Keratinocyte (primary cell): ENCODE data around the gene RTL1. TPM values are rescaled to one million over a fixed set of nuclear protein-coding genes. Genes with fewer than 3 reads are reported as not detected.

ENCODE experiments used
- DNase-seq: peaks from one replicate; pipeline ENCODE4 v3.0.0-alpha.2; 2011; ENCODE audit warnings: low read depth, missing footprints, low spot score
- FAIRE-seq: peaks from 2 replicates; lab custom pipeline; 2011; peaks lifted over from hg19 to GRCh38; lab: Jason Lieb, UNC
- H2AFZ ChIP-seq: 2 replicates; pipeline ENCODE4 v1.6.0; 2012; ENCODE audit warnings: low read length, control low read depth, inconsistent platforms; ENCODE audit not compliant: control insufficient read depth
- H3K27ac ChIP-seq: 2 replicates; pipeline ENCODE4 v1.5.1; 2011; ENCODE audit warnings: low read length; ENCODE audit not compliant: control insufficient read depth, insufficient read depth
- H3K27me3 ChIP-seq: 3 replicates; pipeline ENCODE4 v1.6.0; 2011; ENCODE audit warnings: low read length; ENCODE audit not compliant: control insufficient read depth, insufficient read depth; ENCODE audit errors: extremely low read depth
- H3K36me3 ChIP-seq, 2 experiments: 2 replicates in 1 of 2; 3 replicates in 1 of 2; pipeline ENCODE4 v1.5.1; 2011; ENCODE audit warnings: low read length in 2 of 2, mild to moderate bottlenecking in 1 of 2; ENCODE audit not compliant: control insufficient read depth in 2 of 2, insufficient read depth in 2 of 2; ENCODE audit errors: extremely low read depth in 1 of 2
- H3K4me1 ChIP-seq: 3 replicates; pipeline ENCODE4 v1.5.1; 2011; ENCODE audit warnings: low read length; ENCODE audit not compliant: control insufficient read depth, insufficient read depth; ENCODE audit errors: extremely low read depth
- H3K4me2 ChIP-seq: 3 replicates; pipeline ENCODE4 v1.6.0; 2011; ENCODE audit warnings: low read depth, low read length; ENCODE audit not compliant: control insufficient read depth, insufficient read depth; ENCODE audit errors: extremely low read depth
- H3K4me3 ChIP-seq, 3 experiments: fragments of 200-600 bp in 1 of 3; sonication (generic) in 1 of 3; 2 replicates in 2 of 3; 3 replicates in 1 of 3; pipeline ENCODE4 v1.5.1; 2011 to 2016; ENCODE audit warnings: low read length in 3 of 3, mild to moderate bottlenecking in 3 of 3, control low read depth in 2 of 3, inconsistent platforms in 1 of 3, low read depth in 1 of 3, mixed read lengths in 1 of 3, mixed run types in 1 of 3, moderate library complexity in 1 of 3; ENCODE audit not compliant: control insufficient read depth in 2 of 3, insufficient read depth in 2 of 3; ENCODE audit errors: extremely low read depth in 1 of 3
- H3K79me2 ChIP-seq: 2 replicates; pipeline ENCODE4 v1.6.0; 2012; ENCODE audit warnings: low read length; ENCODE audit not compliant: control insufficient read depth, insufficient read depth
- H3K9ac ChIP-seq: 3 replicates; pipeline ENCODE4 v1.6.0; 2011; ENCODE audit warnings: low read length; ENCODE audit not compliant: control insufficient read depth, insufficient read depth; ENCODE audit errors: extremely low read depth
- H3K9me1 ChIP-seq: 3 replicates; pipeline ENCODE4 v1.6.0; 2011; ENCODE audit warnings: low read length; ENCODE audit not compliant: control insufficient read depth, insufficient read depth; ENCODE audit errors: extremely low read depth
- H3K9me3 ChIP-seq: 2 replicates; pipeline ENCODE4 v1.5.1; 2012; ENCODE audit warnings: low read depth, low read length; ENCODE audit not compliant: control insufficient read depth
- H4K20me1 ChIP-seq: 3 replicates; pipeline ENCODE4 v1.6.0; 2011; ENCODE audit warnings: low read length; ENCODE audit not compliant: control insufficient read depth, insufficient read depth; ENCODE audit errors: extremely low read depth
- CTCF ChIP-seq, 3 experiments: IDR thresholded peaks in 1 of 3; conservative IDR thresholded peaks in 1 of 3; optimal IDR thresholded peaks in 1 of 3; 2 replicates in 2 of 3; 3 replicates in 1 of 3; pipeline versions ENCODE3 to v1.5.1; 2011; ENCODE audit warnings: low read length in 3 of 3, mild to moderate bottlenecking in 3 of 3, moderate library complexity in 2 of 3, control low read depth in 1 of 3, inconsistent platforms in 1 of 3; ENCODE audit not compliant: insufficient read depth in 2 of 3; ENCODE audit errors: extremely low read depth in 1 of 3
- EZH2 ChIP-seq: IDR thresholded peaks from one replicate; pipeline ENCODE4 v1.6.1; 2012; ENCODE audit warnings: inconsistent platforms, mild to moderate bottlenecking, low read length, moderate library complexity
- dilution Hi-C: fragments of 300-500 bp; cut with MboI; formaldehyde crosslinking; loops from one replicate; pipeline ENCODE4 v1.7.0; 2020; ENCODE audit warnings: low sequenced_read_pairs; ENCODE audit not compliant: extremely low pct_ligation_motif_present
- polyA plus RNA-seq, 5 experiments: library from polyadenylated mRNA; depleted of rRNA in 3 of 5; stranded (reverse) in 3 of 5; stranded (forward) in 1 of 5; unstranded in 1 of 5; fragments of >200 nt; gene quantifications; 1 replicate in 1 of 5; 2 replicates in 3 of 5; 3 replicates in 1 of 5; pipeline versions ENCODE4 v1.2.1 to v1.2.3, GENCODE V29; 2011 to 2012; ENCODE audit warnings: missing spikeins in 2 of 5, low read depth in 1 of 5, low replicate concordance in 1 of 5

Gene RTL1
- polyA plus RNA-seq, 1 donor (not counting 4 experiments of a cell fraction or from before 2014, with no cell fraction given): not detected

DNA sequence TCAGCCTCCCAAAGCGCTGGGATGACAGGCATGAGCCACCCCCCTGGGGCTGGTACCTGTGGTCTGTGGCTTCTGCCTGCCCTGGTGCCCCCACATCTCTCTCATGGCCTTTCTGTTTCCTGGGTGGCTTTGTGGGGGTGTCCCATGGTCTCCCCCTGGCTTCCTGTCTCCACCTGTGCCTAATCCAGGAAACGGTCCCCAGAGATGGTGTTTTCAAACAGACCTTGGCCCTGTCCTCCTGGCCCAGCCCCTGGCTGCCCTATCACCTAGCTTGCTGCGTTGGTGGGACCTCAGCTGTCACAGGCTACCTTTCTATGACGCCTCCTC, 59.5 kb downstream of the RTL1 start:
- TF ChIP-seq EZH2 (no peak), CTCF (optimal IDR thresholded peaks at IDR 0.05 in 1 of 3, IDR thresholded peaks at IDR 0.05 in 1 of 3, conservative IDR thresholded peaks at IDR 0.05 in 1 of 3; ENCODE audit: extremely low read depth in 1 of 3, insufficient read depth in 2 of 3, low read length in 3 of 3) (no peak)
- no peaks in the 10 kb centered on the region for H3K4me1 ChIP-seq
- no peak overlapping the region for H3K4me2 ChIP-seq
- H3K27ac ChIP-seq: no peak overlapping the region
- no peaks in the 10 kb centered on the region for H4K20me1 ChIP-seq
- no peaks in the 10 kb centered on the region for H3K79me2 ChIP-seq
- H3K4me3 ChIP-seq: no peak overlapping the region
- dilution Hi-C loops: no loop called here
- no peaks in the 10 kb centered on the region for H3K9me3 ChIP-seq
- no peaks in the 10 kb centered on the region for H3K9me1 ChIP-seq
- H2AFZ ChIP-seq: no peak overlapping the region
- no peak overlapping the region for H3K9ac ChIP-seq
- DNase-seq (no peak), FAIRE-seq (no peak)
- no peaks in the 10 kb centered on the region for H3K27me3 ChIP-seq
- H3K36me3 ChIP-seq: no peaks in the 10 kb centered on the region

GRCh38 chr14:100842799-100843198, 60.7 kb downstream of the RTL1 start:
- no peak for DNase-seq
- H3K27me3 ChIP-seq: no peaks in the 10 kb centered on the region
- no peak overlapping the region for H2AFZ ChIP-seq
- no peaks in the 10 kb centered on the region for H3K9me3 ChIP-seq
- no peak overlapping the region for H3K4me3 ChIP-seq
- H3K9ac ChIP-seq: no peak overlapping the region
- H3K36me3 ChIP-seq: no peaks in the 10 kb centered on the region
- no peaks in the 10 kb centered on the region for H4K20me1 ChIP-seq
- no peak overlapping the region for H3K27ac ChIP-seq
- H3K79me2 ChIP-seq: no peaks in the 10 kb centered on the region
- no peaks in the 10 kb centered on the region for H3K9me1 ChIP-seq
- dilution Hi-C loops: no loop called here
- H3K4me1 ChIP-seq: no peaks in the 10 kb centered on the region
- FAIRE-seq: no peak
- TF ChIP-seq EZH2: no peak
- no peak for TF ChIP-seq CTCF (optimal IDR thresholded peaks at IDR 0.05 in 1 of 3, IDR thresholded peaks at IDR 0.05 in 1 of 3, conservative IDR thresholded peaks at IDR 0.05 in 1 of 3; ENCODE audit: extremely low read depth in 1 of 3, insufficient read depth in 2 of 3, low read length in 3 of 3)
- no peak overlapping the region for H3K4me2 ChIP-seq
